Endodermal cell (in vitro differentiated cells): ENCODE measurements around the gene RFLNA. TPM values are rescaled to one million over a fixed set of nuclear protein-coding genes. Genes with fewer than 3 reads are reported as not detected.

Experiments used
- DNase-seq: peaks from one replicate; pipeline ENCODE4 v3.0.0-alpha.2; 2017
- H3K27ac ChIP-seq: 2 replicates; pipeline ENCODE4 v1.5.1; 2013; ENCODE audit warnings: mild to moderate bottlenecking, low read depth, low read length, moderate library complexity
- H3K27me3 ChIP-seq: 2 replicates; pipeline ENCODE4 v1.6.1; 2013; ENCODE audit warnings: mild to moderate bottlenecking, low read length, moderate library complexity; ENCODE audit not compliant: insufficient read depth, control insufficient read depth, poor library complexity, severe bottlenecking
- H3K36me3 ChIP-seq: 2 replicates; pipeline ENCODE4 v1.7.0; 2013; ENCODE audit warnings: mild to moderate bottlenecking, low read length, moderate library complexity; ENCODE audit not compliant: control insufficient read depth, insufficient read depth
- H3K4me1 ChIP-seq: one replicate; pipeline ENCODE4 v1.7.0; 2013; ENCODE audit warnings: low read length; ENCODE audit not compliant: control insufficient read depth, insufficient read depth
- H3K4me3 ChIP-seq: 2 replicates; pipeline ENCODE4 v1.5.1; 2013; ENCODE audit warnings: mild to moderate bottlenecking, low read length, moderate library complexity
- H3K9ac ChIP-seq: 2 replicates; pipeline ENCODE4 v1.6.1; 2013; ENCODE audit warnings: mild to moderate bottlenecking, low read length, moderate library complexity; ENCODE audit not compliant: poor library complexity, severe bottlenecking; ENCODE audit errors: extremely low read depth
- H3K9me3 ChIP-seq: 2 replicates; pipeline ENCODE4 v1.6.1; 2013; ENCODE audit warnings: mild to moderate bottlenecking, low read length, moderate library complexity; ENCODE audit not compliant: control insufficient read depth
- H3K27ac Mint-ChIP-seq: 2 replicates; pipeline ENCODE4 v1.8.0; 2020; ENCODE audit warnings: mixed read lengths
- H3K27me3 Mint-ChIP-seq: 2 replicates; pipeline ENCODE4 v1.8.0; 2021; ENCODE audit warnings: mild to moderate bottlenecking, mixed read lengths; ENCODE audit not compliant: insufficient read depth
- H3K36me3 Mint-ChIP-seq: 2 replicates; pipeline ENCODE4 v1.8.0; 2020; ENCODE audit warnings: low read depth, mixed read lengths
- H3K4me1 Mint-ChIP-seq: 2 replicates; pipeline ENCODE4 v1.8.0; 2020; ENCODE audit warnings: mixed read lengths
- H3K4me3 Mint-ChIP-seq: 2 replicates; pipeline ENCODE4 v1.8.0; 2020; ENCODE audit warnings: mild to moderate bottlenecking, moderate library complexity, mixed read lengths
- H3K9me3 Mint-ChIP-seq: 2 replicates; pipeline ENCODE4 v1.8.0; 2020; ENCODE audit warnings: mild to moderate bottlenecking, mixed read lengths
- WGBS, 2 experiments: methylation state at CpG; one replicate each; pipeline versions ENCODE4 v1.1.5 to v1.1.7; 2013; ENCODE audit warnings: missing lambda C conversion rate in 2 of 2, mixed read lengths in 1 of 2; ENCODE audit not compliant: insufficient coverage in 1 of 2, insufficient read length in 1 of 2; 5-methylcytosine and 5-hydroxymethylcytosine counted together
- total RNA-seq, 2 donors: library from RNA; stranded (reverse); fragmentation: NEBNext Ultra II Directional in 1 of 2; extraction: Animal tissue kit (Norgen Biotek cat#: 25700) in 1 of 2; gene quantifications; 2 replicates in 1 of 2; 3 replicates in 1 of 2; pipeline ENCODE4 v1.2.1, GENCODE V29; 2021
- TF ChIP-seq, protein P1 (sequence below): fragments of 200-600 bp; sonication (generic); conservative IDR thresholded peaks from 2 replicates; pipeline ENCODE4 v1.5.0; 2021; ENCODE audit warnings: antibody characterized with exemption, mild to moderate bottlenecking

RFLNA gene
- total RNA-seq, 2 donors from 2014 or later: 1.2 to 2.0 TPM

DNA sequence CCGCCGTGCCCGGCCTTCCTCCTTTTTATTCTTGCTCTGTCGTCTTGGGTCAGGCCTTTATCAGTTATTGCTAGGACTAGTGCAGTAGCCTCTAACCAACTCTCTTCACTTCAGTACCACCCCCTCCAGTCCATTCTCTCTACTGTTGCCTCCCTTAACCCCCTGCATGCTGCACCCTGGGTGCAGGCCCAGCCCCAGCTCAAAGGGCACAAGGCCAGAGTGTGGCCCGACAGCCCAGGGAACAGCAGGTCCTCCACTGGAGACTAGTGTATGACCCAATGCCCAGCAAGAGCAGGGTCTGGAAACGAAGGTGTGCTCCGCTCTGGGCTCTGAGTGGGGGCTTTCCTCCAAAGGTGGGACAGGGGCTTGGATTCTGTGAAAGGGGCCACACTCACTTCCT lies 30.0 kb upstream of the RFLNA start:
- WGBS, 2 experiments: 92 to 96% methylated on average over 7 of the region's 7 CpGs
- no peak overlapping the region for H3K4me3 ChIP-seq
- Mint-ChIP-seq H3K27ac (no peak overlapping the region), H3K9me3 (peaks cover 3% of the 10 kb centered on the region), H3K4me1 (no peaks in the 10 kb centered on the region), H3K4me3 (no peak overlapping the region), H3K36me3 (no peaks in the 10 kb centered on the region), H3K27me3 (peaks cover 8% of the 10 kb centered on the region)
- H3K4me1 ChIP-seq: no peaks in the 10 kb centered on the region
- no peak overlapping the region for H3K27ac ChIP-seq
- TF ChIP-seq, protein P1, sequence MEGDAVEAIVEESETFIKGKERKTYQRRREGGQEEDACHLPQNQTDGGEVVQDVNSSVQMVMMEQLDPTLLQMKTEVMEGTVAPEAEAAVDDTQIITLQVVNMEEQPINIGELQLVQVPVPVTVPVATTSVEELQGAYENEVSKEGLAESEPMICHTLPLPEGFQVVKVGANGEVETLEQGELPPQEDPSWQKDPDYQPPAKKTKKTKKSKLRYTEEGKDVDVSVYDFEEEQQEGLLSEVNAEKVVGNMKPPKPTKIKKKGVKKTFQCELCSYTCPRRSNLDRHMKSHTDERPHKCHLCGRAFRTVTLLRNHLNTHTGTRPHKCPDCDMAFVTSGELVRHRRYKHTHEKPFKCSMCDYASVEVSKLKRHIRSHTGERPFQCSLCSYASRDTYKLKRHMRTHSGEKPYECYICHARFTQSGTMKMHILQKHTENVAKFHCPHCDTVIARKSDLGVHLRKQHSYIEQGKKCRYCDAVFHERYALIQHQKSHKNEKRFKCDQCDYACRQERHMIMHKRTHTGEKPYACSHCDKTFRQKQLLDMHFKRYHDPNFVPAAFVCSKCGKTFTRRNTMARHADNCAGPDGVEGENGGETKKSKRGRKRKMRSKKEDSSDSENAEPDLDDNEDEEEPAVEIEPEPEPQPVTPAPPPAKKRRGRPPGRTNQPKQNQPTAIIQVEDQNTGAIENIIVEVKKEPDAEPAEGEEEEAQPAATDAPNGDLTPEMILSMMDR: no peak
- H3K9me3 ChIP-seq: no peaks in the 10 kb centered on the region
- H3K36me3 ChIP-seq: no peaks in the 10 kb centered on the region
- no peaks in the 10 kb centered on the region for H3K27me3 ChIP-seq
- H3K9ac ChIP-seq: no peak overlapping the region
- DNase-seq: no peak

DNA sequence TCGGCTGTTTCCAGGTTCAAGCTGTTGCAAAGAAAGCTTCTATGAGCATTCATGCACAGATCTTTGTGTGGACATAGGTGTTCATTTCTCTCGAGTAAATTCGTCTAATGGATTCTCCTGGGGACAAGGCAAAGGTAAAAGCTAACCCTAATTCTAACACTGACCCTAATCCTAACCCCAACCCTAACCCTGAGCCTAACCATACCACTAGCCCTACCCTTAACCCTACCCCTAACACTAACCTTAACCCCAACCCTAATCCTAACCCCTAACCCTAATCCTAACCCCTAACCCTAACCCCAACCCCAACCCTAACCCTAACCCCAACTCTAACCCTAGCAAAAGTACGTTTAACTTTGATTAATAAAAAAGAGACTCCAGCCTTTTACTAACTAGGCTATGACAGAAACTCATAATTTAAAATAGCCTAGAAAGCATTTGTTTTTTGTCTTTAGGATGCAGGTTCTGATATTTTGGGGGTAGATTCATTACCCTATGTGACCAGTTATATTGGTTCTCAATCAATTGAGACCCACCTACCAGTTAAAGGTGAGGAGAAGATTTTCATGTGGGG lies 27.6 kb upstream of the RFLNA start:
- no peak for DNase-seq
- H3K36me3 Mint-ChIP-seq: no peaks in the 10 kb centered on the region
- WGBS, 2 experiments: 92 to 93% methylated on average over 3 to 4 of the region's 4 CpGs
- H3K4me3 ChIP-seq: no peak overlapping the region
- peaks cover 8% of the 10 kb centered on the region for H3K27me3 Mint-ChIP-seq
- H3K36me3 ChIP-seq: no peaks in the 10 kb centered on the region
- H3K27ac ChIP-seq: no peak overlapping the region
- H3K27me3 ChIP-seq: no peaks in the 10 kb centered on the region
- peaks cover 3% of the 10 kb centered on the region for H3K9me3 Mint-ChIP-seq
- H3K9ac ChIP-seq: no peak overlapping the region
- peaks cover 6% of the 10 kb centered on the region for H3K4me1 Mint-ChIP-seq
- no peak overlapping the region for H3K27ac Mint-ChIP-seq
- H3K4me1 ChIP-seq: no peaks in the 10 kb centered on the region
- no peak overlapping the region for H3K4me3 Mint-ChIP-seq
- TF ChIP-seq, protein P1: no peak
- H3K9me3 ChIP-seq: no peaks in the 10 kb centered on the region

DNA sequence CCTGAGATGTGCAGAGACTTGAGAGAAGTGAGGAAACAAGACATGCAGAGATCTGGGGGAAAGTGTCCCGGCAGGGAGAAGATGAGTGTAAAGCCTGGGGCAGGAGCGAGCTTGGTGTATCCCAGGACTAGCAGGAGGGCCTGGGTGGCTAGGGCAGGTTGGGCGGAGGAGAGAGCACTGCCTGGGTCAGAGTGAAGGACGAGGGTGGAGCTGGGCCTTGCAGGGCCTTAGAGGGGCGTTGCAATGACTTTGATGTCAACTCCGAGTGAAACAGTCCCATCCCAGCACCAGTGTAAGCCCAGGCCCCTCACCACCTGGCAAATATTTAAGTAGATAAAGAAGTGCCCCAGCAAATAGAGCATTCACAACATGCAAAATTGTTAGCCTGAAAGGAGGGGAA lies 24.2 kb upstream of the RFLNA start:
- Histone ChIP-seq H3K36me3 (no peaks in the 10 kb centered on the region), H3K4me3 (no peak overlapping the region), H3K9ac (no peak overlapping the region), H3K27me3 (no peaks in the 10 kb centered on the region), H3K27ac (no peak overlapping the region), H3K9me3 (no peaks in the 10 kb centered on the region), H3K4me1 (no peaks in the 10 kb centered on the region)
- Mint-ChIP-seq H3K27me3 (peaks cover 11% of the 10 kb centered on the region), H3K36me3 (no peaks in the 10 kb centered on the region), H3K4me3 (no peak overlapping the region), H3K9me3 (peaks cover 6% of the 10 kb centered on the region), H3K27ac (no peak overlapping the region), H3K4me1 (peaks cover 9% of the 10 kb centered on the region)
- WGBS, 2 experiments: 78 to 88% methylated on average over 3 to 6 of the region's 6 CpGs
- no peak for DNase-seq
- TF ChIP-seq, protein P1: no peak
